Measurements from ENCODE around the gene FLYWCH1. TPM values are rescaled to one million over a fixed set of nuclear protein-coding genes. Genes with fewer than 3 reads are reported as not detected.
A peak's percentile ranks its signal among the peaks of the same experiment; 100 is the strongest.

Gene FLYWCH1
- total RNA-seq, 1 donor = 28.3 TPM

DNA sequence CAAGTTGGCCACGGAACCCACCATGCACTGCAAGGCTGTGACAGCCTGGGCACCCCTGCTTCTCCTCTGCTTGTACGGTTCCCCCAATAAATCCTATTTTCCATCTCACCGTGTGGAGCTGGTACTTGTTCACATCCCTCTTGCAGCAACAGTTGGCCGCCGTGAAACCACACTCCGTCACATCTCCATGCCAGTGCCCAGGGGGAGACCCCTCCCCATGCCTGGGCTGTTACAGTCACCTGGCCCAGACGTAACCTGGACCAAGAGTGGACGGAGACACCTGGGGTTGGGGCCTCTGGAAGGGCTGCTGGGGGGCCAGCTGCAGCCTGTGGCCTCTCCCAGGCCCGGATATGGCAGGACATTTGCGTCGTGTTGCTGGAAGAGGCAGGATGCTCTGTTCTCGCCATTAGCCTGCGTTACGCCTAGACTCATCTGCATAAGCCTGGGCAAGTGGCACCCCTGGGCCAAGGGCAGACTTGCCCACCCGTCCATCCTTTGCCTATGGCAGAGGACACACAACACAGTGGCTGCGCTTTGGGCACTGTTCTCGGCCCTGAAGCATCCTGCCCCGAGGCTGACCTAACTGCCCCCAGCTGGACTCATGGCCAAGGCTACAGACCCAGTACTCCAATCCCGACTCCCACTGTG, 38.1 kb downstream of the FLYWCH1 start:
- no peak for DNase-seq (ENCODE audit: low read depth in 2 of 3, low spot score in 2 of 3)

DNA sequence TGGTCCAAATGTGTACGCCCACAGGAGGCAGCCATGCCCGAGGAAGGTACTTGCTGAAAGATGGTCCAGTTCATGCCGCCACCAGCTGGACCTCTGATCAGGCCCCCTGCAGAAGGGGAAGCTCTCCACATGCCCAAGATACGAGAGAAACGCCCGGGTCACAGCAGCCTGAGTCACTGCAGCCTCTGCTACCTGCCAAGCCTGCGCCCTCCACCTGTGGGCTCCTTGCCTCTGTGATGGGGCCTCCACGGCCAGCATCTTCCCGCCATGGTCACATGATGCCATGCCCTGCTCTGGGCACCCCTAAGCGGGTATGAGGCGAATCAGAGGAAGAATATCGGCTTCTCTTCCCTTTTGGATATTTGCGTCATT, 38.6 kb downstream of the FLYWCH1 start:
- DNase-seq (ENCODE audit: low read depth in 2 of 3, low spot score in 2 of 3) = no peak

DNA sequence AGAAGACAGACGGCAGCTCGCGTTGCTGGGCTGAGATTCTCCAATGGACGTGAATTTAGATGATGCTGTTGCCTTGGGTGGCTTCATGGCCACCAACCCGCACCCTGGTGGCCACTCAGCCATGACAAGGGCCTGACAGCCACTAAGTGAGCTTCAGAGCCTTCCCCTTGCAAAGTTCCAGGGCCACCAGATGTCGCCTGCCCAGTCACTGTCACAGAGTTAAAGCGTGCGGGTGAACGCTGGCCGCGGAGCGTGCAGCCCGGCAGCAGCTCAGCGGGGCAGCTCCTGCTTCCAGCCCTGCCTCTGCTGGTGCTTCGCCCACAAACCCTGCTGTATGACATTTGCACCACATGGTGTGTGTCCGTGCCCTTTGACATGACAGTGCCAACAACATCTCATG, 39.0 kb downstream of the FLYWCH1 start:
- no peak for DNase-seq (ENCODE audit: low read depth in 2 of 3, low spot score in 2 of 3)

DNA sequence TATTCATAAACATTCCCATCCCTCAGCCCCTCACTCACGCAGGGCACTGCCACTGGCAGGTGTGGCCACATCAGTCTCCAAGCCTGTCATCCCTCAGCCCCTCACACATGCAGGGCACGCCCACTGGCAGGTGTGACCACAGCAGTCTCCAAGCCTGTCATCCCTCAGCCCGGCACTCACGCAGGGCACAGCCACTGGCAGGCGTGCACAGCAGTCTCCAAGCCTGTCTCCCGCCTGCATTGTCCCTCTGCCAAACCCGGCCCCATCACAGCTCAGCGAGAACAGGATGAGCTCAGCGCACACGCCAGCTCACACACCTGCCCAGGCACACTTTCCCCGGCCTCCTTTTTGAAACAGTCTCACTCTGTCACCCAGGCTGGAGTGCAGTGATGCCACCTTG, 40.9 kb downstream of the FLYWCH1 start:
- DNase-seq (ENCODE audit: low read depth in 2 of 3, low spot score in 2 of 3) = no peak

DNA sequence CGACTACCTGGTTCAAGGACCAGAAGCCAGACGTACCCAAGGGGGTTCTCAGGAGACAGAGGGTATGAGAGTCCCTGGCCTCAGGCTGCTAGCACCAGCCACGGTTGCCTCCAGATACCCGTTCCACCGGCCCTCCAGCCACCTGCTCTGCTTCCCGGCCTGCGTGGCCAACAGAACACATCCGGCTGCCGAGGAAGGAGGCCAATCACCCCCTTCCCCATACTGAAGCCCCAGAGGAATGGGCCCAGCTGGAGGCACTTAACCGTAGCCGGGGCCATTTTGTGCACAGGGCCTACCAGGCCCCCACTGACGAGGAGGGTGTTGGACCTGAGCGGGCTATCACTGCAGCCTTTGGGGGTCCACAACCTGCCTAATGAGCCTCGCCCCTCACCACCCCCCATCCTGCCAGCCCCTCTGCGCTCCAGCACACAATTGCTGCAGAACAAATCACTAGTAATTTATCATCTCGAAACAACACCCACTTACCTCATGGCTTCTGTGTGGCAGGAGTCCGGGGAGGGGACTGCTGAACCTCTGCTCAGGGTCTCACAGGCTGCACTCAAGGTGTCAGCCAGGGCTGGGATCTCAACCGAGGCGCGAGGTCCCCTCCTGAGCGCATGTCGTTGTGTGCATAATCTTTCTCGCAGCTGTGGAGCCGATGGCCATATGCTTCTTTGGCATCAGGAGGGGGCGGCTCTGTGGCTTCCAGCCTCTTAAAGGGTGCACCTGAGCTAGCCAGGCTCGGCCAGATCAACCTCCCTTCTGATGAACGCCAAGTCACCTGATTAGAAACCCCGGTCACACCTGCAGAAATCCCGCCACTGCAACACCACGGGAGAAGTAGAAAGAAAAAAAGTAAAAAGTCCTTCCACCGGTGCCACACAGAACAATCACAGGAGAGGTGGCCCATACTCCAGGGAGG, 42.2 kb downstream of the FLYWCH1 start:
- DNase-seq (ENCODE audit: low read depth in 2 of 3, low spot score in 2 of 3) = no peak

DNA sequence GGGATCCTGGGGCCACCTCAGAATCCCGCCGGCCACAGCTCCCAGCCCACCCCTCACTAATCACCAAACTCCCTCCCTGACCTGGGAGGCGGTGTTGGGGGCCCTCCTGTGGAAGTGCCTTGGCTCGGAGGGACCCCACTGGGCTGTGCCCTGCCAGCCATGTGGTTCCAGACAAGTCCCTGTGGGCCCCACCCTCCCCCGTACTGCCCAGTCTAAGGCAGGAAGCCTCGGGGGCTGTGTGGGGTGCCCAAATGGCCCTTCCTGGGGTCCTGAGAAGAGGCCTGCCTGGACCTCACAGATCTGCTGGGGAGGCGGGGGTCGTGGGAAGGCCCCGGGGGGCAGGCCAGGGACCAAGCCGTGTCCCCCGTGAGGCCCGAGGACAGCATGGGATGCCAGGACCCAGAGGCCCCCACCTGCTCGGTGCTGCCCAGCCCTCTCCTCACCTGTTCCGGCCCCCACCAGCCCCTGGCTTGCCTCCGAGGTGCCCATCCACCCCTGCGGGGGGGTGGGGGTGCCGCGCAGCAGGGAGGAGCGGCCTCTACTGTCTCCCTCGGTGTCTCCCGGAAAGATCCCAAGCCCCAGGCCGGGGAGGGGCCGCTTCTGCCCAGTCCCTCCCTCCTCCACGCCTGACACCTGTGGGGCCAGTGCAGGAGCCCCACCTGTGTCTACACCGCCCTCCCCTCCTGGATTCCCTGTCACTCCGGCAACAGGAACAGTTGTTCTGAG, 43.1 kb downstream of the FLYWCH1 start:
- DNase-seq (ENCODE audit: low read depth in 2 of 3, low spot score in 2 of 3) = no peak

DNA sequence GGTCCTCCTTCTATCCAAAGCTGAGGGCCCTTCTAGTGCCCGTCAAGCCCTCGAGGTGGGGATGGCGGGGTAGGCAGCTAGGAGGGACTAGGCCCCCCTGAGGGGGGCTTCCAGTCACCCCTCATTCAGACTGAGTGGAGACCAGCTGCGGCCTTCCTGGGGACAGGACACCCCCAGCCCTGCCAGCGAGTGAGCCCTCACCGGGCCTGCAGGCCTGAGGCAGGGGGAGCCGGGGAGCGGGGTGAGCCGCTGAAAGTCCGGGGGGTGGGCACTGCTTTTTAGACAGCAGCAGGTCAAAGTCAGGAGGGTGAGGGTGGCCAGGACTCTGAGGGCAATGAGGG, 43.7 kb downstream of the FLYWCH1 start:
- DNase-seq (ENCODE audit: low read depth in 2 of 3, low spot score in 2 of 3) = no peak

DNA sequence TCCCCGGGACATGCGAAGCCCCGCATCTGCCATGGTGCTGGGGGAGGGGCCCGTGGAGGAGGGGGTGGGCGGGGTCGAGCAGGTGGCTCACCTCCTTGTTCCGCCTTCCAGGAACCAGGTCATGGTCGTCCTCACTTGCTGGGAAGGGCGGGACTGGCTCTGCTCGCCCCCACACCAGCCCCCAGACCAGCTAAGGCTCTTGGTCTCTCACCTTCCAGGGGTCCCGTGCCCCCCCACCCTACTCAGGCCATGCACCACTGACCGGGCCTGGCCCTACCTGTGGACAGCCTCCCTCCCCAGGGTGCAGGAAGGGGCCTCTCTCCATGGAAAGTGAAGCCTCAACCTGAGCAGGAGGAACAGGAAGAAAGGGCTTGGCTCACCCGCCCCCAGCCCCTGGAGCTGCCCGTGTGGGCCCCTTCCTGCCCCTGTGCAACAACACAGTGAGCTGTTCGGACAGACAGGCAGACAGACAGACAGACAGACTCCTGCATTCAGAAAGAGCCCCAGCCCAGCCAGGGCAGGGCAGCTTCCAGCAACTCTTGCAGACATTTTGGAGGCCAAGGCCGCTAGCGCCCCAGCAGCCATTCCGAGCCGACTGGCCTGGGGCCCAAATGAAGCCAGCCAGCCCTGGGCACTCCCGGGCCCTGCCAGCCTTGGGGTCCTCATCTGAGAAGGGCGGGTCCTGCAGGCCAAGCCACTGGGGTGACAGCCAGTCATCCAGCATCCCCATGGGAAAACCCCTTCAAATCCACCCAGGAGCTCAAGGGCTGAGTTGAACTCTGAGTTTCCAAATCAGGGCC, 44.2 kb downstream of the FLYWCH1 start:
- DNase-seq (ENCODE audit: low read depth in 2 of 3, low spot score in 2 of 3) = peak in 1 of 3 donors; percentile 42

DNA sequence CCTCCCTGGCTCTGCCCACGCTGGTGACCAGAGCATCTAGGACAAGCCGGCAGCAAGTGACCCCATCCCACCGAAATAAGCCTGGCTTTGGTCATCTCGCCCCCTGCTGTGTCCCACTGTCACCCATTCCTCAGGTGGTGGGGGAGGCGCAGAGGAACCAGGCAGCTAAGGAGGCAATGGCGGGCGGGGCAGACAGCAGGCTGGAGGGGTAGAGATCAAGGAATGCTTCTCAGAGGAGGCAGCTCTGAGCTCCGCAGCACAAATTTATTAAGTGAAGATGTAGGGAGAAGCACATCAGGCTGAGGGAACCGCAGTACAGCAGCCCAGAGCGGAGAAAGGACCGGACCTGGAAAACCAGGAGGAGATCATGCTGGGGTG, 44.8 kb downstream of the FLYWCH1 start:
- DNase-seq (ENCODE audit: low read depth in 2 of 3, low spot score in 2 of 3) = no peak

DNA sequence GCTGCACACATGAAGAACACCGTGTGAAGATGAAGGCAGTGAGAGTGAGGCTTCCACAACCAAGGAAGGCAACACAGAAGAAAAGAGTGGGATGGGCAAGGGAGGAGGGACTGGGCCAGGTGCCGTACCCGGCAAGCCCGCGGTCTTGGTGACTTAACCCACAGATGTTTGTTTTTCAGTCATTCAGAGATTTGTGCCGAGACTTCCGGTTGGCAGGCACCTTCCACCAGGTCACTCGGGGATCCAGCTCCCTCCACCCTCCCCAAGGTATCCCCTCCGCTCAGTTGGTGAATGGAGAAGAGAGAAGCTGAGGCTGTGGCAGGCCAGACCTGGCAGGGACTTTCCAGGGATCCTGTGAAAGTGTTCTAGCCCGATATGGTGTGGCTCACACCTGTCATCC, 47.5 kb downstream of the FLYWCH1 start:
- no peak for DNase-seq (ENCODE audit: low read depth in 2 of 3, low spot score in 2 of 3)

DNA sequence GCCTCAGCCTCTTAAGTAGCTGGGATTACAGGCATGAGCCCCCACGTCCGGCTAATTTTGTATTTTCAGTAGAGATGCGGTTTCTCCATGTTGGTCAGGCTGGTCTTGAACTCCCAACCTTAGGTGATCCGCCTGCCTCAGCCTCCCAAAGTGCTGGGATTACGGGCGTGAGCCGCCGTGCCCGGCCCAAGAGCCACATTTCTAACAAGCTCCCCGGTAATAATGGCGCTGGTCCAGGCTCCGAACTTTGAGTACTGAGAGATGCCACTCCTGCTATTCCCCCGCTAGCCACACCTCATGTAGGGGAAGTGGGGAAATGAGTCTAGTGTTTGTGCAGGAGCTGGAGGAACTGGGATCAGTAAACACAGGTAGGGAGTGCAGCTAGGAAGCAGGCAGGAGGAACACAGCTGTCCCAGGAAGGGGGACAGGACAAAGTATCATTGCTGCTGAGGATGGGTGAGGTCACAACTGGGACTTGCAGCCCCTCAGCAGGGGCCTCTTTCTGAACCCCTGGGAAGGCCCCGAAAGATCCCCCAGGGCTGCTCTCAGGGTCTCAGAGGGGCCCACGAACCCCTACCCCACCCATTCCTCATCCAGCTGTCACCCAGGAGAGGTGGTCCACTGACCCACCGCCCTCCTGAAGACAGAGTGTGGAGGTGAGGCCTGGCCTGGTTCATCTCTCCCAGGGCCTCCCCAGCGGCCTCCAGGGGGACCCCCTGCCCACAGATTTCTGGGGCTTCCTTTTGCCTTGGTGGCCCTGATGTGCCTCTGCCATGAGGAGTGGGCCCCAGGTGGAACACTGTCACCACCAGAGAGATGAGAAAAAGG, 48.7 kb downstream of the FLYWCH1 start:
- no peak for DNase-seq (ENCODE audit: low read depth in 2 of 3, low spot score in 2 of 3)

DNA sequence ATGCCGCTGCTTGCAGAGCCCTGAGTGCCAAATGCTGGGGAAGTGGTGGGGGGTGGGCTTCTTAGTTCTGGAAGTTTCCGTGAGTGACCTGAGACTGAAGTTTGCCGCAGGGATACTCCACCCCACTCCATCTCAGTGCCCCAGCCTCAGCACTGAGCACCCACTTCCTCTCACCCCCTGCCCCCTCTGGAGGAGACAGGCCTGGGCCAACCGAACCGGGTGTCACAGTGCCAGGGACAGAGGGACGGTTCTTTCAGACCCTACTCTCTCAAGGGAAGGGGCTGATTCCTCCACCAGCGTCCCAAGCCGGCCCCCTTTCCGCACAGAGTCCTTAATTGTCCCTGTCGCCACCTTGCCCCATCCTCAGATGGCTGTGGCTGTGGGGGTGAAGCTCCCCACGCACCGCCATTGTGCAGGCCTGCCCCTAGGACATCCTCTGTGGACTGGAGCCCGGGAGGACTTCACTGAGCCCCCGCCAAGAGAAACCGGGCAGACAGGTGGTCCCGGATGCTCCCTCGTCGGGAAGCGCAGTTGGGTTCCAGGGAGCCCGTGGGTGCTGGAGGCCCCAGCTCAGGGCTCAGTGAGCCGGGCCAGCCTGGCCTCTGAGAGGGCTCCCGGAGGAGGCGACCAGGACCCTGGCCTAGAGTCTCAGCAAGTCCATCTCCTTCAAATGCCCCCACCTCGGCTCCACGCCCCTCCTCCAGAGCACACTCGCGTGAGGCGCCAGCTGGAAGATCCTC, 50.8 kb downstream of the FLYWCH1 start:
- no peak for DNase-seq (ENCODE audit: low read depth in 2 of 3, low spot score in 2 of 3)

DNA sequence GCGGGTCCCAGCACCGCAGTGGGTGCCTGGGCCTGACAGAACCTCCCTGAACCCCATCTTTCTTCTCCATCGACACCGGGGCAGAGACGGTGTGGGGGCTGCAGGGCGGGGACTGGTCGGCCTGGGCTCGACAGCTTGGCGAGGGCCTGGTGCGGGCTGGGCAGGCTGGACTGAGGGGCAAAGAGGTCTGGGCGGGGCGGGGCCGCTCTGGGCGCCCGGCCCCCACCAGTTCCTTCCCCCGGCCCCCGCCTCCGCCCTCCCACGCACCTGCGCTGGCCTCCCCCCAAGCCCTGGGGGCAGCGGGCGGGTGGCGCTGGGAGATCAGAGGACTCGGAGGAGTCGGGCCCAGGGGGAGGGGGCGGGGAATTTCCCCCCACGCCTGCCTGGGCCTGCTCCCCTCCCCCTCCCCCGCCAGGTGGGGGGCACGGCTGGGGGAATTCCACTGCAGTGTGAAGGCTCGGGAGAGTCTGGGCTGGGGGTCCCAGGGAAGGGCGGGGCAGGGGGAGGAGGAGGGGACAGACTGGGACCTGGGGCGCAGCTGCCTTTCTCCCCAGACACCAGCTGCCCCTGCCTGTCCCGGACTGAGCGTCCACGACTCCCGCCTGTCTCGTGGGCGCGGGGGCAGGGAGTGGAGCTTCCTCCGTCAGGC, 51.5 kb downstream of the FLYWCH1 start:
- peak in 1 of 3 donors; percentile 51 for DNase-seq (ENCODE audit: low read depth in 2 of 3, low spot score in 2 of 3)

DNA sequence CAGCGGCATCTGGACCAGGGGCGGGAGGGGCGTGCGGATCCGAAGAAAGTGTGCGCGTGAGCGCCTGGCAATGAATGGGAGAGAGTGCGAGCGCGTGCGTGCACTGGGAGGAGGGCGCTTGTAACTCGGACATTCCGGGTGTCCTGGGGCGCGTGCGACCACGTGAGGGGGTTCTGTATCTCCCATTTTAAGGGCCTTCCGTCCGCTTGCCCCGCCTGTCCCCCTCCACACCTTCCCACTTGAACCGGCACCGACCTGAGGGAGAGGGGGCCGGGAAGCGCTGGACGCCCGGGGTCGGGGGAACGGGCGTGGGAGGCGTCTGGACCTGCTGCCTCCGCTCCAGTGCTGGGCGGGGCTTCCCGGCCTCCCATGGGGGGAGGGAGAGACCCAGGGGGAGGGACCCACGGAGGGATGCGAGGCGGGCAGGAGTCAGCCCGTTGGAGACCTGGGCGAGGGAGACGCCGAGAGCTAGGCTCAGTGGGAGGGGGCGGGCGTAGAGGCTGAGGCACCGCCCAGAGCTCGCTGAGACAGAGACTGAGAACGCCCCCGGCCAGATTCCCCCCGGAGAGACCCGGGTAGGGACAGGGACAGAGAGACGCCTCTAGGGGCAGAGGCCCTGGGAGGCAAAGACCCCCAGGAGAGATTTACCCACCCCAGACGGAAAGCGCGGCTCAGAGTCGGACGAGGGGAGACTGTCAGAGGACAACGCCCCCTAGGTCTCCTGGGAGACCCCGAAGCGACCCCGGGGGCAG, 52.2 kb downstream of the FLYWCH1 start, which contains the start of gene KREMEN2:
TSS of gene KREMEN2 (plus strand) at position 553 of the 752 bp plus-strand sequence. CDS start 246 bp downstream, outside the sequence.
- no peak for DNase-seq (ENCODE audit: low read depth in 2 of 3, low spot score in 2 of 3)

DNA sequence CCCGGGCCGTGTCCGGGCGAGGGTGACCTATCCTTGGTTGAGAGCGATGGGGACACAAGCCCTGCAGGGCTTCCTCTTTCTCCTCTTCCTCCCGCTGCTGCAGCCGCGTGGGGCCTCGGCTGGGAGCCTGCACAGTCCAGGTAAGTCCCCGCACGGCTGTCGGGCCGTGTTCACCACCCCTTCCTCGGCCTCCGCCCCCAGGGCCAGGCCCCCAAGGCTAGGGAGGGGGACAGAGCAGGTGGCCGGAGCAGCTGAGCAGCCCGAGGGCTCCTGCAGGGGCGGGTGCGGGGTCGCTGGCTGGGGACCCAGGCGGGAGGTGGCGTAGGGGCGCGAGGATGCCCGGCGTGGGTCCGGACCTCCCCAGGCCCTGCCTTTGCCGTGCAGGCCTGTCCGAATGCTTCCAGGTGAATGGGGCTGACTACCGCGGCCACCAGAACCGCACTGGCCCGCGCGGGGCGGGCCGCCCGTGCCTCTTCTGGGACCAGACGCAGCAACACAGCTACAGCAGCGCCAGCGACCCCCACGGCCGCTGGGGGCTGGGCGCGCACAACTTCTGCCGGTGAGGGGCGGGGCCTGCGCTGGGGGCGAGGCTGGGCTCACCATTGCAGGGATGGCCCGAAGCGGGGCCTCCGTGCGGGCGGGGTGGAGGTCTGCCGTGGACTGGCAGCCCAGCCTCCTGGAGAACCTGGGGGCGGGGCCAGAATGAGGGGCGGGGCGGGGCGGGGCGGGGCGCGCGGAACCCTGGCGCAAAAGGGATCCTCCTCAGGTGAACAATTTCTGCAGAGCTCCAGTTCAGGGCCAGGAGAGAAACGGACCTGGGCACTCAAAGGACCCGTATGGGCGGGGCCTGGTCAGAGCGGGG, 53.0 kb downstream of the FLYWCH1 start:
- peak in 2 of 3 donors; percentile 47 to 59 for DNase-seq (ENCODE audit: low read depth in 2 of 3, low spot score in 2 of 3)

DNA sequence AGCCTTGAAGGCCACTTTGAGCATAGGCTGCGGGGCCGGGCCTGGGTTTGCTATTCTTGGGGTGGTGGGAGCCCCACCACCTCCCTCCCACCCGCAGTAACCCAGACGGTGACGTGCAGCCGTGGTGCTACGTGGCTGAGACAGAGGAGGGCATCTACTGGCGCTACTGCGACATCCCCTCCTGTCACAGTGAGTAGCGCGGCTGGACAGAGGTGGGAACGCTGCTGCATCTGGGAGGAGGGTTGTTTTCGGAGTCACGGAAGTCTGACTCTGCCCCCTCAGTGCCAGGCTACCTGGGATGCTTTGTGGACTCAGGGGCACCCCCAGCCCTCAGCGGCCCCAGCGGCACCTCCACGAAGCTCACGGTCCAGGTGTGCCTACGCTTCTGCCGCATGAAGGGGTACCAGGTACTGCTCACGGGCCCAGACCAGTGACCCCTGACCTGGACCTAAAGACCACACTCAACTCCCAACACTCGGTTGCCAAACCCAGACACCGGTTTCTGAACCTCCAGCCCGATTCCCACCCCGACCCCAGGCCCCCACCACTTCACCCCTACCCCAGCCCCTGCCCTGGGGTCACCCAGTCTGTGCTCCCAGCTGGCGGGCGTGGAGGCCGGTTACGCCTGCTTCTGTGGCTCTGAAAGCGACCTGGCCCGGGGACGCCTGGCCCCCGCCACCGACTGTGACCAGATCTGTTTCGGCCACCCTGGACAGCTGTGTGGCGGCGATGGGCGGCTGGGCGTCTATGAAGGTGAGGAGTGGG, 54.5 kb downstream of the FLYWCH1 start:
- no peak for DNase-seq (ENCODE audit: low read depth in 2 of 3, low spot score in 2 of 3)

All from hematopoietic multipotent progenitor cell (in vitro differentiated cells).